GM23338 (cell line): ENCODE results near the gene ETFA.
A peak's percentile ranks its signal among the peaks of the same experiment; 100 is the strongest.

Source experiments
- CREB1 ChIP-seq: fragments of 250-450 bp; sonication (Bioruptor Pico); IDR thresholded peaks from 2 replicates; pipeline ENCODE4 v1.5.0; 2020; ENCODE audit warnings: low read depth, mild to moderate bottlenecking, moderate library complexity
- EZH2 ChIP-seq: fragments of 200-600 bp; sonication (generic); IDR thresholded peaks from one replicate; pipeline ENCODE4 v1.8.0; 2017; ENCODE audit warnings: antibody characterized with exemption, mild to moderate bottlenecking, low read depth; ENCODE audit not compliant: unreplicated experiment
- POLR2AphosphoS5 ChIP-seq: IDR thresholded peaks from 2 replicates; pipeline ENCODE4 v1.6.1; 2016; ENCODE audit warnings: antibody characterized with exemption, low read depth
- STAT1 ChIP-seq: IDR thresholded peaks from one replicate; pipeline ENCODE4 v1.6.1; 2016; ENCODE audit warnings: antibody characterized with exemption; ENCODE audit not compliant: unreplicated experiment
- TF ChIP-seq, protein P1 (sequence below), 2 experiments: fragments of 200-600 bp in 1 of 2; sonication (generic) in 1 of 2; conservative IDR thresholded peaks; 2 replicates each; pipeline versions ENCODE4 v1.5.1 to v1.6.1; 2016 to 2017; ENCODE audit warnings: antibody characterized with exemption in 2 of 2, low read depth in 2 of 2, mild to moderate bottlenecking in 2 of 2, moderate library complexity in 1 of 2

DNA sequence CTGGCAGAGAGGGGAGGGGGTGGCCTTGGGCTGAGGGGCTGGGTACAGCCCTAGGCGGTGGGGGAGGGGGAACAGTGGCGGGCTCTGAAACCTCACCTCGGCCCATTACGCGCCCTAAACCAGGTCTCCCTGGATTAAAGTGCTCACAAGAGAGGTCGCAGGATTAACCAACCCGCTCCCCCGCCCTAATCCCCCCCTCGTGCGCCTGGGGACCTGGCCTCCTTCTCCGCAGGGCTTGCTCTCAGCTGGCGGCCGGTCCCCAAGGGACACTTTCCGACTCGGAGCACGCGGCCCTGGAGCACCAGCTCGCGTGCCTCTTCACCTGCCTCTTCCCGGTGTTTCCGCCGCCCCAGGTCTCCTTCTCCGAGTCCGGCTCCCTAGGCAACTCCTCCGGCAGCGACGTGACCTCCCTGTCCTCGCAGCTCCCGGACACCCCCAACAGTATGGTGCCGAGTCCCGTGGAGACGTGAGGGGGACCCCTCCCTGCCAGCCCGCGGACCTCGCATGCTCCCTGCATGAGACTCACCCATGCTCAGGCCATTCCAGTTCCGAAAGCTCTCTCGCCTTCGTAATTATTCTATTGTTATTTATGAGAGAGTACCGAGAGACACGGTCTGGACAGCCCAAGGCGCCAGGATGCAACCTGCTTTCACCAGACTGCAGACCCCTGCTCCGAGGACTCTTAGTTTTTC lies 30.2 kb upstream of the ETFA start:
- TF ChIP-seq, protein P1, sequence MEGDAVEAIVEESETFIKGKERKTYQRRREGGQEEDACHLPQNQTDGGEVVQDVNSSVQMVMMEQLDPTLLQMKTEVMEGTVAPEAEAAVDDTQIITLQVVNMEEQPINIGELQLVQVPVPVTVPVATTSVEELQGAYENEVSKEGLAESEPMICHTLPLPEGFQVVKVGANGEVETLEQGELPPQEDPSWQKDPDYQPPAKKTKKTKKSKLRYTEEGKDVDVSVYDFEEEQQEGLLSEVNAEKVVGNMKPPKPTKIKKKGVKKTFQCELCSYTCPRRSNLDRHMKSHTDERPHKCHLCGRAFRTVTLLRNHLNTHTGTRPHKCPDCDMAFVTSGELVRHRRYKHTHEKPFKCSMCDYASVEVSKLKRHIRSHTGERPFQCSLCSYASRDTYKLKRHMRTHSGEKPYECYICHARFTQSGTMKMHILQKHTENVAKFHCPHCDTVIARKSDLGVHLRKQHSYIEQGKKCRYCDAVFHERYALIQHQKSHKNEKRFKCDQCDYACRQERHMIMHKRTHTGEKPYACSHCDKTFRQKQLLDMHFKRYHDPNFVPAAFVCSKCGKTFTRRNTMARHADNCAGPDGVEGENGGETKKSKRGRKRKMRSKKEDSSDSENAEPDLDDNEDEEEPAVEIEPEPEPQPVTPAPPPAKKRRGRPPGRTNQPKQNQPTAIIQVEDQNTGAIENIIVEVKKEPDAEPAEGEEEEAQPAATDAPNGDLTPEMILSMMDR (conservative IDR thresholded peaks at IDR 0.05; ENCODE audit: low read depth in 2 of 2): no peak
- TF ChIP-seq EZH2 (peak; percentile 91), POLR2AphosphoS5 (no peak), STAT1 (no peak), CREB1 (CRISPR knock-in tag) (no peak)
